ENCODE measurements around the gene ZBTB7C. TPM values are rescaled to one million over a fixed set of nuclear protein-coding genes. Genes with fewer than 3 reads are reported as not detected.

The ZBTB7C gene
- total and polyA plus RNA-seq, 4 donors: 3.2 to 10.9 (median 3.7) TPM

GRCh38 chr18:48002933-48003365 is 406.2 kb downstream of the ZBTB7C start:
- ATAC-seq (ENCODE audit: insufficient read depth, low FRiP score) (peak; percentile 32), DNase-seq (no peak)
- Histone ChIP-seq H3K4me3 (no peak overlapping the region), H3K27me3 (ENCODE audit: control insufficient read depth in 3 of 3, insufficient read depth in 3 of 3, low read length in 2 of 3) (no peaks in the 10 kb centered on the region), H3K9me3 (ENCODE audit: control insufficient read depth in 4 of 4, insufficient read depth in 3 of 4, low read length in 3 of 4) (peaks cover 0 to 2% (median 0%) of the 10 kb centered on the region in 4 donors), H3K36me3 (ENCODE audit: control insufficient read depth in 4 of 4, insufficient read depth in 4 of 4, low read length in 4 of 4) (no peaks in the 10 kb centered on the region), H3K9ac (ENCODE audit: insufficient read depth in 1 of 2, low read length in 2 of 2) (peak overlapping the region in 1 of 2 donors; percentile 11), H3K27ac (ENCODE audit: low read depth in 1 of 2, low read length in 1 of 2) (peak overlapping the region in 1 of 2 donors; percentile 80), H3K4me1 (ENCODE audit: control insufficient read depth in 5 of 5, insufficient read depth in 5 of 5, low read length in 5 of 5) (peaks cover 0 to 12% (median 0%) of the 10 kb centered on the region in 5 donors)
- WGBS, 2 donors: 52 to 65% methylated on average over 5 of the region's 5 CpGs
- TF ChIP-seq, protein P1, sequence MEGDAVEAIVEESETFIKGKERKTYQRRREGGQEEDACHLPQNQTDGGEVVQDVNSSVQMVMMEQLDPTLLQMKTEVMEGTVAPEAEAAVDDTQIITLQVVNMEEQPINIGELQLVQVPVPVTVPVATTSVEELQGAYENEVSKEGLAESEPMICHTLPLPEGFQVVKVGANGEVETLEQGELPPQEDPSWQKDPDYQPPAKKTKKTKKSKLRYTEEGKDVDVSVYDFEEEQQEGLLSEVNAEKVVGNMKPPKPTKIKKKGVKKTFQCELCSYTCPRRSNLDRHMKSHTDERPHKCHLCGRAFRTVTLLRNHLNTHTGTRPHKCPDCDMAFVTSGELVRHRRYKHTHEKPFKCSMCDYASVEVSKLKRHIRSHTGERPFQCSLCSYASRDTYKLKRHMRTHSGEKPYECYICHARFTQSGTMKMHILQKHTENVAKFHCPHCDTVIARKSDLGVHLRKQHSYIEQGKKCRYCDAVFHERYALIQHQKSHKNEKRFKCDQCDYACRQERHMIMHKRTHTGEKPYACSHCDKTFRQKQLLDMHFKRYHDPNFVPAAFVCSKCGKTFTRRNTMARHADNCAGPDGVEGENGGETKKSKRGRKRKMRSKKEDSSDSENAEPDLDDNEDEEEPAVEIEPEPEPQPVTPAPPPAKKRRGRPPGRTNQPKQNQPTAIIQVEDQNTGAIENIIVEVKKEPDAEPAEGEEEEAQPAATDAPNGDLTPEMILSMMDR (IDR thresholded peaks at IDR 0.05; ENCODE audit: control extremely low read depth, extremely low read depth): no peak

- whole genome bisulfite sequencing, 2 donors: 95% methylated on average over 4 of the region's 4 CpGs
- no peak for DNase-seq
- Histone ChIP-seq H3K9me3 (ENCODE audit: control insufficient read depth in 4 of 4, insufficient read depth in 3 of 4, low read length in 3 of 4) (peaks cover 0 to 7% (median 2%) of the 10 kb centered on the region in 4 donors), H3K27ac (ENCODE audit: low read depth in 1 of 2, low read length in 1 of 2) (no peak overlapping the region), H3K9ac (ENCODE audit: insufficient read depth in 1 of 2, low read length in 2 of 2) (no peak overlapping the region), H3K4me1 (ENCODE audit: control insufficient read depth in 5 of 5, insufficient read depth in 5 of 5, low read length in 5 of 5) (peaks cover 0 to 7% (median 0%) of the 10 kb centered on the region in 5 donors), H3K36me3 (ENCODE audit: control insufficient read depth in 4 of 4, insufficient read depth in 4 of 4, low read length in 4 of 4) (no peaks in the 10 kb centered on the region), H3K27me3 (ENCODE audit: control insufficient read depth in 3 of 3, insufficient read depth in 3 of 3, low read length in 2 of 3) (no peaks in the 10 kb centered on the region), H3K4me3 (no peak overlapping the region)
- no peak for ATAC-seq (ENCODE audit: insufficient read depth, low FRiP score)
- TF ChIP-seq, protein P1 (IDR thresholded peaks at IDR 0.05; ENCODE audit: control extremely low read depth, extremely low read depth): no peak
These were observed 408.5 kb downstream of the ZBTB7C start for GRCh38 chr18:48000701-48001100.

DNA sequence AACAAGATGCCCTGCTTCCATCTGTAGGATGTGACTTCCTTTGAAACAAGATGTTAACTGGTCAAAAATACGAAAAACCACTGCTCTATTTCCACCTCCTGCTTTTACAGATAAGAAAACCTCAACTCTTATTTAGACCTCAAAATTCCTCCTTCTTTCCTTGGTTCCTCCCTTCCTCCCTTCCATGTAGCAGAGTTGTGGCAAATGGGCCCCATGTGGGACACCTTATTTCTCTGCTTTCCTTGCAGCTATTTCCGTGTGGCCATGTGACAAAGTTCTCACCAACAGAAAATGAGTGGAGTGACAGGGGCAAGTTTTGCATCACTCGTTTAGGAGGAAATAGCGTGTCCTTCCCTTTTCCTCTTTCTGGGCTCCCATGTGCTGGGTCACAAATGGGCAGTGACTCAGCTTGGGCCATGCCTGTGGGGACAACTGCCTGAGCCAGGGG is 409.4 kb downstream of the ZBTB7C start:
- DNase-seq (no peak), ATAC-seq (ENCODE audit: insufficient read depth, low FRiP score) (no peak)
- peaks cover 0 to 7% (median 0%) of the 10 kb centered on the region in 5 donors for H3K4me1 ChIP-seq (ENCODE audit: control insufficient read depth in 5 of 5, insufficient read depth in 5 of 5, low read length in 5 of 5)
- no peaks in the 10 kb centered on the region for H3K27me3 ChIP-seq (ENCODE audit: control insufficient read depth in 3 of 3, insufficient read depth in 3 of 3, low read length in 2 of 3)
- no peak overlapping the region for H3K9ac ChIP-seq (ENCODE audit: insufficient read depth in 1 of 2, low read length in 2 of 2)
- TF ChIP-seq, protein P1 (IDR thresholded peaks at IDR 0.05; ENCODE audit: control extremely low read depth, extremely low read depth): no peak
- WGBS, 2 donors: 30 to 57% methylated on average over 4 of the region's 4 CpGs
- peaks cover 0 to 7% (median 2%) of the 10 kb centered on the region in 4 donors for H3K9me3 ChIP-seq (ENCODE audit: control insufficient read depth in 4 of 4, insufficient read depth in 3 of 4, low read length in 3 of 4)
- no peak overlapping the region for H3K27ac ChIP-seq (ENCODE audit: low read depth in 1 of 2, low read length in 1 of 2)
- no peak overlapping the region for H3K4me3 ChIP-seq
- H3K36me3 ChIP-seq (ENCODE audit: control insufficient read depth in 4 of 4, insufficient read depth in 4 of 4, low read length in 4 of 4): no peaks in the 10 kb centered on the region

DNA sequence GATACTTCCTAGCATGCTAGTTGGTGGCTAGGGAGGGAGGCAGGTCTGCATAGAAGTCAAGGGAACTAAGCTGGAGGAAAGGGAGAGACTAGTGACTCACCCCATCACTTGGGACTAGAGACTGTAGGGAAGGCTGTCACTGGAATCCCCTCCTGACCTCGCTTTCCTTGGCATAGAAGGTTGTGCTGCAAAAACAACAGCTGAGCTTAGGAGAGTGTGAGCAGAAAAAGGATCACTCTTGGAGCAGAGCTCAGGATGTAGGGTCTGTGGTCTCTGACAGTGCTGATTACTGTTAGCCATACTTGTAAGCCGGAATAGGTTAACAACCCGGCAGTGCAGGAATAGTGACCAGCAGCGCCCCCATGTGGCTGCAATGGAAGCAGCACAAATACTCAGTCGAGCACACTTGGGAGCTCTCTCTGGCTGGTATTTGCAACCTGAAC is 411.8 kb downstream of the ZBTB7C start:
- WGBS, 2 donors: 70 to 82% methylated on average over 5 of the region's 5 CpGs
- ATAC-seq (ENCODE audit: insufficient read depth, low FRiP score) (no peak), DNase-seq (no peak)
- Histone ChIP-seq H3K9ac (ENCODE audit: insufficient read depth in 1 of 2, low read length in 2 of 2) (no peak overlapping the region), H3K4me3 (no peak overlapping the region), H3K4me1 (ENCODE audit: control insufficient read depth in 5 of 5, insufficient read depth in 5 of 5, low read length in 5 of 5) (peaks cover 0 to 15% (median 5%) of the 10 kb centered on the region in 5 donors), H3K27ac (ENCODE audit: low read depth in 1 of 2, low read length in 1 of 2) (no peak overlapping the region), H3K27me3 (ENCODE audit: control insufficient read depth in 3 of 3, insufficient read depth in 3 of 3, low read length in 2 of 3) (no peaks in the 10 kb centered on the region), H3K36me3 (ENCODE audit: control insufficient read depth in 4 of 4, insufficient read depth in 4 of 4, low read length in 4 of 4) (no peaks in the 10 kb centered on the region), H3K9me3 (ENCODE audit: control insufficient read depth in 4 of 4, insufficient read depth in 3 of 4, low read length in 3 of 4) (peaks cover 0 to 9% (median 2%) of the 10 kb centered on the region in 4 donors)
- TF ChIP-seq, protein P1 (IDR thresholded peaks at IDR 0.05; ENCODE audit: control extremely low read depth, extremely low read depth): no peak

Data from lung (tissue), 12 donors.